BJ (cell line): Measurements from ENCODE around the gene BDKRB1. TPM values are rescaled to one million over a fixed set of nuclear protein-coding genes. Genes with fewer than 3 reads are reported as not detected.

ENCODE experiments used
- CTCF ChIA-PET: fragments of 350-600 bp; formaldehyde crosslinking; extraction: SDS; loops from one replicate; lab custom pipeline; 2021; ENCODE audit warnings: antibody characterized with exemption, inconsistent platforms; lab: Yijun Ruan, JAX
- POLR2A ChIA-PET: fragments of 300-600 bp; sonication (Branson Sonifier 250); formaldehyde crosslinking; extraction: SDS; loops from one replicate; lab custom pipeline; 2021; ENCODE audit warnings: antibody characterized with exemption; lab: Charles Lee
- DNase-seq: peaks from one replicate; pipeline ENCODE4 v3.0.0-alpha.2; 2011; ENCODE audit warnings: low read depth
- H3K27me3 ChIP-seq: 2 replicates; pipeline ENCODE4 v1.6.0; 2011; ENCODE audit warnings: low read length; ENCODE audit not compliant: control insufficient read depth, insufficient read depth
- H3K36me3 ChIP-seq: 2 replicates; pipeline ENCODE4 v1.5.1; 2011; ENCODE audit warnings: low read length; ENCODE audit not compliant: control insufficient read depth, insufficient read depth
- H3K4me3 ChIP-seq: 2 replicates; pipeline ENCODE4 v1.5.1; 2011; ENCODE audit warnings: low read depth, mild to moderate bottlenecking, control low read depth, low read length
- CTCF ChIP-seq: IDR thresholded peaks from 2 replicates; pipeline ENCODE4 v1.5.1; 2011; ENCODE audit warnings: low read depth, mild to moderate bottlenecking, control low read depth, inconsistent platforms, low read length, moderate library complexity; ENCODE audit not compliant: insufficient read depth
- polyA plus RNA-seq: library from polyadenylated mRNA; depleted of rRNA; stranded (reverse); fragments of >200 nt; gene quantifications from 2 replicates; pipeline ENCODE4 v1.2.3, GENCODE V29; 2011

Gene BDKRB1
- polyA plus RNA-seq, 1 experiment = 3.8 TPM

GRCh38 chr14:96257056-96257455 lies 1.0 kb downstream of the BDKRB1 start:
- H3K4me3 ChIP-seq = no peak overlapping the region
- H3K27me3 ChIP-seq = no peaks in the 10 kb centered on the region
- H3K36me3 ChIP-seq = no peaks in the 10 kb centered on the region
- no peak for DNase-seq
- ChIA-PET POLR2A (no interaction called here), CTCF (interaction anchor here (1.0 to 2.0 kb wide), 3 partner anchors 19 to 156 kb away, joined by 3 to 5 read pairs (median 4); no protein-coding TSS in a partner anchor)
- TF ChIP-seq CTCF = no peak

- H3K36me3 ChIP-seq = no peaks in the 10 kb centered on the region
- ChIA-PET CTCF (interaction anchor here (1.1 to 4.1 kb wide), 2 partner anchors 17 to 32 kb away, joined by 3 to 25 read pairs; no protein-coding TSS in a partner anchor), POLR2A (no interaction called here)
- DNase-seq = no peak
- H3K4me3 ChIP-seq = no peak overlapping the region
- TF ChIP-seq CTCF = no peak
- H3K27me3 ChIP-seq = no peaks in the 10 kb centered on the region
Measured at GRCh38 chr14:96257900-96258299, 1.9 kb downstream of the BDKRB1 start.

- TF ChIP-seq CTCF = no peak
- Histone ChIP-seq H3K27me3 (no peaks in the 10 kb centered on the region), H3K4me3 (no peak overlapping the region), H3K36me3 (no peaks in the 10 kb centered on the region; the same call in 1 of the 2 replicates)
- ChIA-PET CTCF (interaction anchor here (1.2 to 4.1 kb wide), 6 partner anchors 11 to 160 kb away, joined by 3 to 25 read pairs (median 4); partner anchors contain the start of gene BDKRB2), POLR2A (interaction anchor here (0.6 kb wide), 1 partner anchor 38 kb away, joined by 3 read pairs; no protein-coding TSS in a partner anchor)
- no peak for DNase-seq
Measured at GRCh38 chr14:96260341-96260821, 4.4 kb downstream of the BDKRB1 start.

- POLR2A ChIA-PET = no interaction called here
- Histone ChIP-seq H3K27me3 (no peaks in the 10 kb centered on the region), H3K4me3 (no peak overlapping the region), H3K36me3 (no peaks in the 10 kb centered on the region; the same call in 1 of the 2 replicates)
- DNase-seq = no peak
- no peak for TF ChIP-seq CTCF
- CTCF ChIA-PET = interaction anchor here (0.7 to 4.1 kb wide), 7 partner anchors 10 to 160 kb away, joined by 3 to 25 read pairs (median 4); partner anchors contain the start of gene BDKRB2
Measured at GRCh38 chr14:96261053-96261452, 5.0 kb downstream of the BDKRB1 start.

- 0 out of 2 replicates have a peak, but pooled peaks have one; percentile 8 for TF ChIP-seq CTCF
- POLR2A ChIA-PET = no interaction called here
- Histone ChIP-seq H3K36me3 (no peaks in the 10 kb centered on the region; the same call in 1 of the 2 replicates), H3K4me3 (no peak overlapping the region), H3K27me3 (no peaks in the 10 kb centered on the region)
- DNase-seq = no peak
- CTCF ChIA-PET = interaction anchor here (0.6 to 4.1 kb wide), 9 partner anchors 9 to 249 kb away, joined by 3 to 25 read pairs (median 3); no protein-coding TSS in a partner anchor
Measured at GRCh38 chr14:96261772-96262655, 6.0 kb downstream of the BDKRB1 start.
